GM18867 (cell line): ENCODE measurements around the gene KCNIP4.
"Not testable (repeated sequence)": the region's sequence is repeated elsewhere in the genome, so short reads cannot be mapped to it uniquely, and the experiment has no call there.

ENCODE experiments used
- ATAC-seq: cut with Tn5 transposase; IDR thresholded peaks from one replicate; pipeline ENCODE4 v1.9.1; 2021; ENCODE audit warnings: mild to moderate bottlenecking, moderate library complexity; ENCODE audit not compliant: unreplicated experiment

Gene KCNIP4

GRCh38 chr4:20816287-20816686 is 1132.3 kb downstream of the KCNIP4 start:
- ATAC-seq, result no peak

- no peak for ATAC-seq
These were observed 1134.9 kb downstream of the KCNIP4 start for GRCh38 chr4:20813700-20814099.

GRCh38 chr4:20809812-20810211 is 1138.8 kb downstream of the KCNIP4 start:
- ATAC-seq, result no peak

GRCh38 chr4:20805716-20806115 is 1142.9 kb downstream of the KCNIP4 start:
- no peak for ATAC-seq

- ATAC-seq, result no peak
These were observed 1160.5 kb downstream of the KCNIP4 start for GRCh38 chr4:20787940-20788665.

GRCh38 chr4:20783134-20783533 is 1165.4 kb downstream of the KCNIP4 start:
- not testable (repeated sequence) for ATAC-seq

- ATAC-seq, result no peak
These were observed 1169.7 kb downstream of the KCNIP4 start for GRCh38 chr4:20778896-20779295.

GRCh38 chr4:20773144-20773997 is 1175.2 kb downstream of the KCNIP4 start:
- ATAC-seq, result peak; percentile 93

- ATAC-seq, result no peak
These were observed 1184.1 kb downstream of the KCNIP4 start for GRCh38 chr4:20764366-20764992.

- no peak for ATAC-seq
These were observed 1186.7 kb downstream of the KCNIP4 start for GRCh38 chr4:20761826-20762225.

GRCh38 chr4:20761382-20761781 is 1187.2 kb downstream of the KCNIP4 start:
- ATAC-seq, result no peak

GRCh38 chr4:20760053-20760452 is 1188.5 kb downstream of the KCNIP4 start:
- peak; percentile 66 for ATAC-seq

GRCh38 chr4:20754036-20754435 is 1194.5 kb downstream of the KCNIP4 start:
- no peak for ATAC-seq

- ATAC-seq, result no peak
These were observed 1195.9 kb downstream of the KCNIP4 start for GRCh38 chr4:20752641-20753040.

GRCh38 chr4:20746000-20746399 is 1202.6 kb downstream of the KCNIP4 start:
- ATAC-seq, result not testable (repeated sequence)

- ATAC-seq, result no peak
These were observed 1212.6 kb downstream of the KCNIP4 start for GRCh38 chr4:20735931-20736330.

GRCh38 chr4:20724915-20725314 is 1223.7 kb downstream of the KCNIP4 start:
- peak; percentile 89 for ATAC-seq

- ATAC-seq, result no peak
These were observed 1225.1 kb downstream of the KCNIP4 start for GRCh38 chr4:20723463-20723862.

GRCh38 chr4:20723019-20723418 is 1225.6 kb downstream of the KCNIP4 start:
- ATAC-seq, result no peak

GRCh38 chr4:20711335-20711734 is 1237.2 kb downstream of the KCNIP4 start:
- ATAC-seq, result no peak

GRCh38 chr4:20700007-20700761 is 1248.4 kb downstream of the KCNIP4 start, which contains the start of gene PACRGL:
Gene PACRGL, plus strand, starts transcription at chr4:20700458. Its CDS starts 4,024 bp downstream, at chr4:20704482.
- ATAC-seq, result peak; percentile 100
